AG04449 (cell line): ENCODE results near the gene BTBD6.
"Not testable (repeated sequence)": the region's sequence is repeated elsewhere in the genome, so short reads cannot be mapped to it uniquely, and the experiment has no call there.

Experiments used
- CTCF ChIA-PET: fragments of 350-600 bp; formaldehyde crosslinking; extraction: SDS; loops from one replicate; lab custom pipeline; 2021; ENCODE audit warnings: antibody characterized with exemption; lab: Yijun Ruan, JAX
- POLR2A ChIA-PET: fragments of 400-600, 350-600 bp; formaldehyde crosslinking; extraction: SDS; loops from one replicate; lab custom pipeline; 2020; ENCODE audit warnings: antibody characterized with exemption, inconsistent platforms; lab: Yijun Ruan, JAX
- DNase-seq: peaks from one replicate; pipeline ENCODE4 v3.0.0-alpha.2; 2010; ENCODE audit warnings: low read depth, low spot score
- H3K4me3 ChIP-seq: 2 replicates; pipeline ENCODE4 v1.5.1; 2011; ENCODE audit warnings: low read depth, mild to moderate bottlenecking, control low read depth, low read length
- CTCF ChIP-seq: IDR thresholded peaks from one replicate; pipeline ENCODE4 v1.5.1; 2011; ENCODE audit warnings: mild to moderate bottlenecking, moderate library complexity, low read length, control low read depth, inconsistent platforms; ENCODE audit not compliant: insufficient read depth; ENCODE audit errors: missing control alignments

Gene BTBD6

DNA sequence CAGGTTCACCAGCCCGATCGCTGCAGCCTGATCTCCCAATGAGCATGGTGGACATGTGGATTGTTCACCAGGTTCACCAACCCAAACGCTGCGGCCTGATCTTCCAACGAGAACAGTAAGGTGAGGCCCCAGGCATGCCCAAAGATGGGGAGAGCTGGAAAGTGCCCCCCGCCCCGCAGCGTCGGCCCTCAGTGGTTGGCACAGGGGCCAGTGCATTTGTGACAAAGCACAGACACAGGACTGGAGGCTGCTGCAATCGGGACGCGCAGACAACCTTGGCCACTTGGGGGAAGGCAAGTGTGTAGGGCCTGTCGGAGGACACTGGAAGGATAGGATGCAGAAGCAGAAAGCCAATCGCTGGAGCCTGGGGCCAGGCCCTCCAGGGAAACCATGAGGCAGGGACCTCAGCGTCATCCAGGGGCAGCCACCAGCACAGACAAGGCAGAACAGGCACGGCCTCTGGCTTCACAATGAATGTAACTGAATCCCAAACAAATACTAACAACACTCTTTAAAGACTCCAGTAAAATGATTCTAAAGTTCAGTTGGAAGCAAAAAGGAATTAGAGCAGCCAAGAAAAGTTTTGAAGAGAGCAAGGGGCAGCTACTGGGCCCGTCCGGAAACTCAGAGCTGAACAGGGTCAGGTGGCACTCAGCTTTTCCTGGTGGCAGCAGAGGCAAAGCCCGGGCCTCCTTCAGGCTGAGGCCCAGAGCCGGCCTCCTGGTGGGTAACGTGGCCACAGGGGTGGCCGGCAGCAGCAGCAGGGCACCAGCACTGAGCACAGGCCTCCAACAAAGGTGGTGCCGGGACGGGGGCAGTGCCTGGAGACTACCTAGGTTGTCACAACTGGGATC is 39.1 kb downstream of the BTBD6 start:
- ChIA-PET POLR2A (no interaction called here), CTCF (no interaction called here)

DNA sequence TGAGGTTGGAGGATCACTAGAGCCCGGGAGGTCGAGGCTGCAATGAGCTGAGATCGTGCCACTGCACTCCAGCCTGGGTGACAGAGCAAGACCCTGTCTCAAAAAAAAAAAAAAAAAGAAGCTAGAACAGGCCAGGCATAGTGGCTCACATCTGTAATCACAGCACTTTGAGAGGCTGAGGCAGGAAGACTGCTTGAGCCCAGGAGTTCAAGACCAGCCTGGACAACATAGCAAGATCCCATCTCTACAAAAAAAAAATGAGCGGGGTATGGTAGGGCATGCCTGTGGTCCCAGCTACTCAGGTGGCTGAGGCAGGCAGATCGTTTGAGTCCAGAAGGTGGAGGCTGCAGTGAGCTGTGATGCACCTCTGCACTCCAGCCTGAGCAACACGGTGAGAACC is 40.6 kb downstream of the BTBD6 start:
- CTCF ChIA-PET = interaction anchor here (0.6 to 0.9 kb wide), 3 partner anchors 61 to 637 kb away, joined by 3 read pairs; no protein-coding TSS in a partner anchor
- H3K4me3 ChIP-seq, POLR2A ChIA-PET, DNase-seq: not testable (repeated sequence)

More for the DNA sequence above, 39.1 kb downstream of the BTBD6 start:
- no peak for TF ChIP-seq CTCF
- no peak for DNase-seq
- H3K4me3 ChIP-seq = no peak overlapping the region

DNA sequence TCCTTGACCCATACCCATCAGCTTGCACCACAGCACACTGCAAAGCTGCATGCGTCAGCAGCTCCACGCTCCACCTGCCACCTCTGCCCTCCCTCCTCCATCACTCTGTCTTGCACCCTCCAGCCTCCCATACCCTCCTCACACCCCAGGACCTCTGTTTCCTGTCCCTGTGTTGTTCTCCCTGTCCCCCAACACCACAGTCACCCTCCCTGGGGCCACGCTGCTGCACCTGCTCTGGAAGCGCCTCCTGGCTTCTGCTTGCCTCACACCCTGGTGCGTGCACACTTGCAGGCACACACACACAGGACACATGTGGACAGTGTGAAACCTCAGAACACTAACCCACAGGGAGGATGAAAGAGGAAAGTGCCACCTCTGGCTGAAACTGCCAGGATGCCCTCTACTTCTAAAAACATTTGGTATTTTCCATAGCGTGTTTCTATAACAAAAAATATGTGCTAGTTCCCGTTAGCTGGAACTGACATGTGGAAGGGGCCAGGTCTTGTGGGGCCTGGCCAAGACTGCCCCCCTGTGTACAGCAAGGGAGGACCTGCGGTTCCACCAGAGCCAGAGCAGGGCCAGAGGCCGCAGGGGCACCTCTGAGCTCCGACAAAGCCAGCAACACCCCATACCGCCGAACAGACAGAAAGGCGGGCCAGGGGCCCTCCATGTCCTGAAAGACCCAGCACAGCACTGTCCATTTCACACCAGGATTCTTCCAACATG is 42.5 kb downstream of the BTBD6 start:
- no peak overlapping the region for H3K4me3 ChIP-seq
- no peak for DNase-seq
- TF ChIP-seq CTCF = no peak
- ChIA-PET CTCF (interaction anchor here (5.0 kb wide), 1 partner anchor 8 kb away, joined by 20 read pairs; no protein-coding TSS in a partner anchor), POLR2A (no interaction called here)

DNA sequence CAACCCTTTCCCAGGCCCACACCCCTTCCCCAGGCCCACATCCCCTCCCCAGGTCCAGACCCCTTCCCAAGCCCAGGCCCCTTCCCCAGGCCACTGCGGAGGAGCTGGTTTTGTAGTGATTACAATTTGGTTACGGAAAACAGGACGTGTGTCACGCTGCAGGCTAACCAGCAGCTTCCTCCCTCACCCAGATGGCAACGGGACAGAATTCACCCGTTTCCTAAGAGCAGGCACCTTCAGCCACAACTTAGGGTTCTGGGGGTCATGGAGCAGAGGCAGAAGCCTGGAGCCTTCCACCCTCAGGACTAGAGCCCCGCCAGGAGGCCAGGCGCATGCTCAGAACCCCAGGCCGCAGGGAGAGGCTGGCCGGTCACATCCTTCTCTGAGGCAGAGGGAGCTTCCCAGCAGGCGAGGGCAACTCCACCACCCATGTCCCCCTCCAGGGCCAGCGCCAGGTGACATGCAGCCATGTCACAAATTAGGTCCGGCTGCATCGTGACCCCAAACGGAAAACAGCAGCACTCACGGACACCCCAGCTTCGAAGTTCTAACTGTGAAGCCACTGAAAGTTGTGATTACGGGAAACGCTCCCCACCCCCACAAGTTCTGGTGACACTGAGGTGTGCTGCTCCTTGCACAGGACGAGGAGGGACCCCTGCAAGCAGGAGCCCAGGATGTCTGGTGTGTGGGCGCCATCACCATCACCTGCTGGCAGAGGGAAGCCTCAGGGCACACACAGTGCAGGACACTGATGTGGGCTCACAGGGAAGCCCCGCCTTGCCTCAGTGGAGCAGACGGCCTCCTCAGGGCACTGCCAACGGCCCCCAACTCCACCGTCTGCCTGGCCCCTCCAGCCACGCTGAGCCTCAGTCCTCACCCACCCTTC is 44.7 kb downstream of the BTBD6 start:
- TF ChIP-seq CTCF = no peak
- DNase-seq = no peak
- H3K4me3 ChIP-seq = no peak overlapping the region
- ChIA-PET CTCF (interaction anchor here (0.9 to 5.0 kb wide), 4 partner anchors 11 to 90 kb away, joined by 3 to 20 read pairs (median 4); no protein-coding TSS in a partner anchor), POLR2A (no interaction called here)

GRCh38 chr14:105294142-105294597 is 45.8 kb downstream of the BTBD6 start:
- CTCF ChIA-PET = interaction anchor here (1.2 to 5.0 kb wide), 2 partner anchors 9 to 12 kb away, joined by 3 to 20 read pairs; no protein-coding TSS in a partner anchor
- H3K4me3 ChIP-seq = no peak overlapping the region
- POLR2A ChIA-PET = no interaction called here
- no peak for DNase-seq
- no peak for TF ChIP-seq CTCF

DNA sequence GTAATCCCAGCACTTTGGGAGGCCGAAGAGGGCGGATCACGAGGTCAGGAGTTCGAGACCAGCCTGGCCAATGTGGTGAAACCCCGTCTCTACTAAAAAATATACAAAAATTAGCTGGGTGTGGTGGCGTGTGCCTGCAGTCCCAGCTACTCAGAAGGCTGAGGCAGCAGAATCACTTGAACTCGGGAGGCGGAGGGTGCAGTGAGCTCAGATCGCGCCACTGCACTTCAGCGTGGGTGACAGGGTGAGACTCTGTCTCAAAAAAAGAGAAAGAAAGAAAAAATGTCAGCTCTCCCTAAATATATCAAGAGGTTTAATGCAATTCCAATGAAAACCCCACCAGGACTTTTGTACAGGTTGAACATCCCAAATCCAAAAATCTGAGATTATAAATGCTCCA is 49.0 kb downstream of the BTBD6 start:
- H3K4me3 ChIP-seq, POLR2A ChIA-PET, DNase-seq: not testable (repeated sequence)
- CTCF ChIA-PET = interaction anchor here (1.7 to 2.9 kb wide), 2 partner anchors 15 to 54 kb away, joined by 4 to 12 read pairs; no protein-coding TSS in a partner anchor
